ENCODE measurements around the gene ARG2.

ARG2 gene

DNA sequence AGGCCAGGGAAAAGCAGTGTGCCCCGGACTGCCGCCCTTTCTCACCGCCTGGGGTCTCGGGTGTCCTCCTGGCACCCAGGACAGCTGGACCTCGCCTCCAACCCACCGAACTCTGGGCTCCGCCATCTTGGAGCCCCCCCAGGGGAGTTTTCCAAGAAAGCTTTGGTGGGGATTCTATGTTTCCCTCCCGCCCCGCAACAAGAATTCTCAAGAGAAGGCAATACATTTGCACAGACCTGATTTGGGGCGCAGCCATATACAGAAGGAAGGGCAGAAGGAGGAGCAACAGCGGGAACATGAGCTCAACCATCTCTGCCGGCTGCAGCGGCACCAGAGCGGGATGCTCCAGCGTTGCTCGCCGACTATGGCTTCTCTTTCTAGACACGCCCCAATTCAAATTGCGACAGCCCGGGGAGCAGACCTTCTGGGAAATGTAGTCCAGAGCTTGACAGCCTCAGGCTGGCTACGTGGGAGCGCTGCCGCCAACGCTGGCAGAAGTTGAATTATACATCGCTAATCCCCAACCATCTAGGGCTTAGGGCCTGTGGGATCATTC lies 75.8 kb downstream of the ARG2 start, which contains the start of gene RDH11:
Gene RDH11, minus strand, starts transcription at position 371 of the 556 bp plus-strand sequence. Its CDS starts 61 bp downstream, at position 310.
- DNase-seq (ENCODE audit: low read depth) = peak; percentile 87
- TF ChIP-seq, protein P1, sequence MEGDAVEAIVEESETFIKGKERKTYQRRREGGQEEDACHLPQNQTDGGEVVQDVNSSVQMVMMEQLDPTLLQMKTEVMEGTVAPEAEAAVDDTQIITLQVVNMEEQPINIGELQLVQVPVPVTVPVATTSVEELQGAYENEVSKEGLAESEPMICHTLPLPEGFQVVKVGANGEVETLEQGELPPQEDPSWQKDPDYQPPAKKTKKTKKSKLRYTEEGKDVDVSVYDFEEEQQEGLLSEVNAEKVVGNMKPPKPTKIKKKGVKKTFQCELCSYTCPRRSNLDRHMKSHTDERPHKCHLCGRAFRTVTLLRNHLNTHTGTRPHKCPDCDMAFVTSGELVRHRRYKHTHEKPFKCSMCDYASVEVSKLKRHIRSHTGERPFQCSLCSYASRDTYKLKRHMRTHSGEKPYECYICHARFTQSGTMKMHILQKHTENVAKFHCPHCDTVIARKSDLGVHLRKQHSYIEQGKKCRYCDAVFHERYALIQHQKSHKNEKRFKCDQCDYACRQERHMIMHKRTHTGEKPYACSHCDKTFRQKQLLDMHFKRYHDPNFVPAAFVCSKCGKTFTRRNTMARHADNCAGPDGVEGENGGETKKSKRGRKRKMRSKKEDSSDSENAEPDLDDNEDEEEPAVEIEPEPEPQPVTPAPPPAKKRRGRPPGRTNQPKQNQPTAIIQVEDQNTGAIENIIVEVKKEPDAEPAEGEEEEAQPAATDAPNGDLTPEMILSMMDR (IDR thresholded peaks at IDR 0.05; ENCODE audit: control insufficient read depth, extremely low read depth, insufficient read depth) = no peak
- H3K4me3 ChIP-seq (ENCODE audit: low read depth, low read length) = peak within 1 kb of the TSS; percentile 71

DNA sequence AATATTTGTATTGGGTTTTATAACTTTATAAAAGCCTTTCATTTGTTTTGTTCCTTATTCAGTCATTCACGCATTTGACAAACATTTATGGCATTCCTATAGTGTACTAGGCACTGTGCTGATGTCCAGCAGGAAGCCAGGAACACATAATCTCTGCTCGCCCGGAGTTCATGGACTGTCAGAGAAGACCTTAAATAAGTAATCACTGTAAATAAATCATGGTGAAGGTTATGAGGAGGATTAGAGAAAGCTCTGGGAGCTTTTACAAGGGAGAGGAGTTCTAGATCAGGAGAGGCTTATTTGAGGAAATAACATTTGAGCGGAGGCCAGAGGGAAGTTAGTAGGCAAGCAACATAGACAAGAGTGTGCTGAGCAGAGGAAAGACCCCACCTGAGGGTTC lies 77.3 kb downstream of the ARG2 start:
- H3K4me3 ChIP-seq (ENCODE audit: low read depth, low read length) = no peak overlapping the region
- TF ChIP-seq, protein P1 (IDR thresholded peaks at IDR 0.05; ENCODE audit: control insufficient read depth, extremely low read depth, insufficient read depth) = no peak
- peak; percentile 90 for DNase-seq (ENCODE audit: low read depth)

DNA sequence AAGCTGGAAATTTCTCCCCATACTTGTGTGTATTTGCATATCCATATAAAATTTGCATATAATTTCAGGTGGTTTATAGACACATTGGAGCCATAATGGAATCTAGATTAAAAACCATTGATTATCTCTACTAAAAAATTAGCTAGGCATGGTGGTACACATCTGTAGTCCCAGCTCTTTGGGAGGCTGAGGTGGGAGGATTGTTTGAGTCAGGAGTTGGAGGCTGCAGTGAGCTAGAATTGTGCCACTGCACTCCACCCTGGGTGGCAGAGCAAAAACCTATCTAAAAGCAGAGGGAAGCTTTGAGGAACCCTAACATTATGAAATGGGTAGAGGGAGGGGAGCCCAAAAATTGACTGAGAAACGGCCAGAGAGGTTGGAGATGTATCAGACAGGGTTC lies 78.5 kb downstream of the ARG2 start:
- no peak for DNase-seq (ENCODE audit: low read depth)
- TF ChIP-seq, protein P1 (IDR thresholded peaks at IDR 0.05; ENCODE audit: control insufficient read depth, extremely low read depth, insufficient read depth) = no peak
- H3K4me3 ChIP-seq (ENCODE audit: low read depth, low read length) = no peak overlapping the region

Measured in LNCaP clone FGC (cell line).